GM23248 (cell line): Measurements from ENCODE around the gene PRIMA1. TPM values are rescaled to one million over a fixed set of nuclear protein-coding genes. Genes with fewer than 3 reads are reported as not detected.

Source experiments
- DNase-seq: peaks from one replicate; pipeline ENCODE4 v3.0.0-alpha.2; 2015
- H2AFZ ChIP-seq: fragments of 200-600 bp; sonication (generic); 2 replicates; pipeline ENCODE4 v1.6.1; 2016; ENCODE audit warnings: antibody characterized with exemption
- H3F3A ChIP-seq: fragments of 200-600 bp; sonication (generic); 2 replicates; pipeline ENCODE4 v1.6.1; 2016; ENCODE audit warnings: mild to moderate bottlenecking, antibody characterized with exemption, mixed run types; ENCODE audit not compliant: insufficient read depth
- H3K27ac ChIP-seq: fragments of 200-600 bp; sonication (generic); 2 replicates; pipeline ENCODE4 v1.5.1; 2016; ENCODE audit warnings: mild to moderate bottlenecking
- H3K27me3 ChIP-seq: fragments of 200-600 bp; sonication (generic); replicated peaks from 2 replicates; pipeline ENCODE4 v1.6.1; 2016; ENCODE audit warnings: mild to moderate bottlenecking; ENCODE audit not compliant: insufficient read depth
- H3K36me3 ChIP-seq: fragments of 200-600 bp; sonication (generic); 2 replicates; pipeline ENCODE4 v1.6.1; 2016; ENCODE audit warnings: low read depth, mild to moderate bottlenecking
- H3K4me1 ChIP-seq: fragments of 200-600 bp; sonication (generic); 2 replicates; pipeline ENCODE4 v1.6.1; 2016; ENCODE audit warnings: mild to moderate bottlenecking; ENCODE audit not compliant: insufficient read depth
- H3K4me2 ChIP-seq: fragments of 200-600 bp; sonication (generic); one replicate; pipeline ENCODE4 v1.6.1; 2016; ENCODE audit warnings: mild to moderate bottlenecking; ENCODE audit not compliant: unreplicated experiment
- H3K4me3 ChIP-seq: fragments of 200-600 bp; sonication (generic); 2 replicates; pipeline ENCODE4 v1.5.1; 2016; ENCODE audit warnings: mild to moderate bottlenecking
- H3K79me2 ChIP-seq: fragments of 200-600 bp; sonication (generic); 2 replicates; pipeline ENCODE4 v1.6.1; 2016; ENCODE audit warnings: mild to moderate bottlenecking; ENCODE audit not compliant: insufficient read depth
- H3K9ac ChIP-seq: fragments of 200-600 bp; sonication (generic); 2 replicates; pipeline ENCODE4 v1.6.1; 2016; ENCODE audit warnings: mild to moderate bottlenecking
- H3K9me2 ChIP-seq: fragments of 200-600 bp; sonication (generic); 2 replicates; pipeline ENCODE4 v1.6.1; 2016; ENCODE audit warnings: mixed run types, mild to moderate bottlenecking, moderate library complexity; ENCODE audit not compliant: insufficient read depth
- H3K9me3 ChIP-seq: fragments of 200-600 bp; sonication (generic); one replicate; pipeline ENCODE4 v1.6.1; 2017; ENCODE audit warnings: low read depth
- H4K20me1 ChIP-seq: fragments of 200-600 bp; sonication (generic); 2 replicates; pipeline ENCODE4 v1.6.0; 2016; ENCODE audit not compliant: insufficient read depth
- EZH2 ChIP-seq: fragments of 200-600 bp; sonication (generic); IDR thresholded peaks from 2 replicates; pipeline ENCODE4 v1.6.1; 2018; ENCODE audit warnings: antibody characterized with exemption, mild to moderate bottlenecking; ENCODE audit not compliant: insufficient read depth, poor library complexity, severe bottlenecking
- EZH2phosphoT487 ChIP-seq: fragments of 200-600 bp; sonication (generic); IDR thresholded peaks from 2 replicates; pipeline ENCODE4 v1.6.1; 2018; ENCODE audit warnings: antibody characterized with exemption, moderate library complexity, mild to moderate bottlenecking, low read depth; ENCODE audit not compliant: insufficient read depth
- WGBS, 2 experiments: methylation state at CpG; one replicate each; pipeline ENCODE4 v1.1.6; 2015 to 2017; ENCODE audit warnings: low lambda C conversion rate in 2 of 2, low coverage in 1 of 2; ENCODE audit errors: missing lambda C conversion rate in 2 of 2; 5-methylcytosine and 5-hydroxymethylcytosine counted together
- in situ Hi-C: fragments of 300-500 bp; cut with MboI; formaldehyde crosslinking; loops from 2 replicates; pipeline ENCODE4 v1.15.0; 2020
- polyA plus RNA-seq: library from polyadenylated mRNA; unstranded; fragments of >200 nt; fragmentation: Nextera tagmentation; extraction: Ambion mirVana; gene quantifications from 2 replicates; pipeline ENCODE4 v1.2.1, GENCODE V29; 2016
- total RNA-seq: library from RNA; depleted of rRNA; stranded (reverse); fragments of >200 nt; shearing (Covaris generic); gene quantifications from 2 replicates; pipeline ENCODE4 v1.2.3, GENCODE V29; 2014

PRIMA1 gene
- total and polyA plus RNA-seq, 2 experiments from 2014 or later = 0.43 TPM; not detected in 1

- DNase-seq = no peak
- Histone ChIP-seq H3K27ac (no peak overlapping the region), H3K36me3 (no peaks in the 10 kb centered on the region), H2AFZ (no peak overlapping the region), H3K9ac (no peak overlapping the region), H3K4me1 (no peaks in the 10 kb centered on the region), H4K20me1 (no peaks in the 10 kb centered on the region), H3K9me2 (no peaks in the 10 kb centered on the region), H3K4me2 (no peak overlapping the region), H3K27me3 (no peaks in the 10 kb centered on the region), H3K9me3 (no peaks in the 10 kb centered on the region), H3K79me2 (no peaks in the 10 kb centered on the region), H3K4me3 (no peak overlapping the region), H3F3A (no peaks in the 10 kb centered on the region)
- 39 to 47% methylated on average over 4 of the region's 4 CpGs for WGBS, 2 experiments
- in situ Hi-C loops = no loop called here
- no peak for TF ChIP-seq EZH2phosphoT487
- TF ChIP-seq EZH2 = no peak
Observed at GRCh38 chr14:93765155-93765554, 23.1 kb downstream of the PRIMA1 start.

- H4K20me1 ChIP-seq = no peaks in the 10 kb centered on the region
- no peak overlapping the region for H3K4me3 ChIP-seq
- H3K9ac ChIP-seq = no peak overlapping the region
- H3F3A ChIP-seq = no peaks in the 10 kb centered on the region
- H3K9me2 ChIP-seq = no peaks in the 10 kb centered on the region
- no peak for TF ChIP-seq EZH2phosphoT487
- no peak for TF ChIP-seq EZH2
- H3K9me3 ChIP-seq = no peaks in the 10 kb centered on the region
- 43 to 46% methylated on average over 7 to 8 of the region's 8 CpGs for WGBS, 2 experiments
- in situ Hi-C loops = no loop called here
- no peak overlapping the region for H2AFZ ChIP-seq
- H3K4me2 ChIP-seq = no peak overlapping the region
- no peak overlapping the region for H3K27ac ChIP-seq
- no peaks in the 10 kb centered on the region for H3K36me3 ChIP-seq
- no peaks in the 10 kb centered on the region for H3K79me2 ChIP-seq
- peak; percentile 32 for DNase-seq
- no peaks in the 10 kb centered on the region for H3K4me1 ChIP-seq
- no peaks in the 10 kb centered on the region for H3K27me3 ChIP-seq
Observed at GRCh38 chr14:93764211-93764659, 24.1 kb downstream of the PRIMA1 start.

GRCh38 chr14:93759719-93760307, 28.5 kb downstream of the PRIMA1 start:
- no peak for DNase-seq
- no peak overlapping the region for H3K27ac ChIP-seq
- no peaks in the 10 kb centered on the region for H4K20me1 ChIP-seq
- no peak overlapping the region for H3K9ac ChIP-seq
- no peaks in the 10 kb centered on the region for H3K9me3 ChIP-seq
- H3K4me3 ChIP-seq = no peak overlapping the region
- H3K79me2 ChIP-seq = no peaks in the 10 kb centered on the region
- no peak overlapping the region for H3K4me2 ChIP-seq
- H3K9me2 ChIP-seq = no peaks in the 10 kb centered on the region
- H2AFZ ChIP-seq = no peak overlapping the region
- H3K27me3 ChIP-seq = no peaks in the 10 kb centered on the region
- no peaks in the 10 kb centered on the region for H3K36me3 ChIP-seq
- in situ Hi-C loops = no loop called here
- 6 to 9% methylated on average over 14 to 15 of the region's 15 CpGs for WGBS, 2 experiments
- no peaks in the 10 kb centered on the region for H3F3A ChIP-seq
- no peaks in the 10 kb centered on the region for H3K4me1 ChIP-seq
- TF ChIP-seq EZH2phosphoT487 (no peak), EZH2 (no peak)

GRCh38 chr14:93757206-93757605, 31.1 kb downstream of the PRIMA1 start:
- TF ChIP-seq EZH2 (no peak), EZH2phosphoT487 (no peak)
- H3K4me3 ChIP-seq = no peak overlapping the region
- no peaks in the 10 kb centered on the region for H3F3A ChIP-seq
- H3K4me1 ChIP-seq = no peaks in the 10 kb centered on the region
- in situ Hi-C loops = no loop called here
- H3K9me2 ChIP-seq = no peaks in the 10 kb centered on the region
- no peak overlapping the region for H3K27ac ChIP-seq
- no peaks in the 10 kb centered on the region for H3K27me3 ChIP-seq
- no peak overlapping the region for H3K4me2 ChIP-seq
- no peaks in the 10 kb centered on the region for H3K9me3 ChIP-seq
- no peaks in the 10 kb centered on the region for H3K79me2 ChIP-seq
- no peak overlapping the region for H3K9ac ChIP-seq
- H3K36me3 ChIP-seq = no peaks in the 10 kb centered on the region
- WGBS, 2 experiments = 71 to 73% methylated on average over 11 to 12 of the region's 12 CpGs
- DNase-seq = no peak
- no peak overlapping the region for H2AFZ ChIP-seq
- no peaks in the 10 kb centered on the region for H4K20me1 ChIP-seq
